ENCODE measurements around the gene MOB1B.

The MOB1B gene

DNA sequence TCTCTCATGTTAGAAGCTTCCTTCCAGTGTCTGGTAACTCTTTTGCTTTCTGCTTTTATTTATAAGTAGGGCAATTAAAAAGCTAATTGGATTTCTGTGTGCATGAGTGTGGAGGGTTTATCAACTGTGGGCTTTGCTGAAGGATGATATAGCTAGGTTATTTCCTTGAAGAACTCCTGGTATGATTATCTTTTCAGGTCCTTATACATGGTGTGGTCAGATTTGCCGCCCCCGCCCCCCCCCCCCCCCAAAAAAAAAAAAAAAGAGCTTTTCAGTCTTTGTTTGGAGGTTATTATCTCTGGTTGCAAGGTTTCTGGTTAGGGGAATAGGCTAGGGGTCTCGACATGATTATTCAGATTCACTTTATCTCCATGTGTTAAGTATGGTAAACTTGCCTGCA lies 35.9 kb downstream of the MOB1B start:
- peaks cover 0 to 34% (median 0%) of the 10 kb centered on the region in 11 experiments; a peak in 5 of 22 replicates for H4K20me1 ChIP-seq
- peaks cover 0 to 14% (median 0%) of the 10 kb centered on the region in 10 experiments; a peak in 7 of 20 replicates for H3K4me1 ChIP-seq
- H3K9ac ChIP-seq = no peak overlapping the region
- TF ChIP-seq Cebpa-rat (IDR thresholded peaks at IDR 0.05) = no peak
- no peak overlapping the region for H3K4me3 ChIP-seq
- H3K9me3 ChIP-seq (replicated peaks in 1 of 11) = peaks cover 9 to 43% (median 34%) of the 10 kb centered on the region in 11 experiments
- H3K36me3 ChIP-seq = peaks cover 20 to 68% (median 37%) of the 10 kb centered on the region in 11 experiments
- H3K27ac ChIP-seq = no peak overlapping the region
- H3K4me2 ChIP-seq = no peak overlapping the region
- H3K27me3 ChIP-seq = no peaks in the 10 kb centered on the region

DNA sequence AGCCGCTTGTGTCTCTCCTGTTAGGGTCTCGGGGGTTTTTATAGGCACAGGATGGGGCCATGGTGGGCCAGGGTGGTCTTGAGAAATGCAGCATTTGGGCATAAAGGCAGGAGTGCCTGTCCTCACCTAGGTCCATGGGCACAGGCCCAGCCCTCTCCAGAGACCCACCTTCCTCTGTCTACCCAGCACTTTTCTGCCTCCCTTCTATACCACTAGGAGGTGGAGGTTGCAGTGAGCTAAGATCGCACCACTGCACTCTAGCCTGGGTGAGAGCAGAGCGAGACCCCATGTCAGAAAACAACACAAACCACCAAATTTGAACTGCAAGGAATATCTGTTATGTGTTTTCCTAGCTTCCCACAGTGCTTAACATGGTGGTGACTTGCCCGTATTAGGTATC lies 38.0 kb downstream of the MOB1B start:
- H3K36me3 ChIP-seq = peaks cover 15 to 50% (median 27%) of the 10 kb centered on the region in 11 experiments
- no peak overlapping the region for H3K4me2 ChIP-seq
- no peak overlapping the region for H3K9ac ChIP-seq
- peaks cover 0 to 34% (median 0%) of the 10 kb centered on the region in 11 experiments; a peak in 4 of 22 replicates for H4K20me1 ChIP-seq
- no peaks in the 10 kb centered on the region for H3K27me3 ChIP-seq
- peaks cover 0 to 35% (median 10%) of the 10 kb centered on the region in 10 experiments; a peak in 15 of 20 replicates for H3K4me1 ChIP-seq
- no peak overlapping the region for H3K4me3 ChIP-seq
- TF ChIP-seq Cebpa-rat (IDR thresholded peaks at IDR 0.05) = no peak
- peaks cover 0 to 36% (median 26%) of the 10 kb centered on the region in 11 experiments; a peak in 21 of 22 replicates for H3K9me3 ChIP-seq (replicated peaks in 1 of 11)
- H3K27ac ChIP-seq = no peak overlapping the region

- no peak for TF ChIP-seq Cebpa-rat (IDR thresholded peaks at IDR 0.05)
- H3K9me3 ChIP-seq (replicated peaks in 1 of 11) = peaks cover 0 to 31% (median 22%) of the 10 kb centered on the region in 11 experiments; a peak in 21 of 22 replicates
- H3K27me3 ChIP-seq = no peaks in the 10 kb centered on the region
- peak overlapping the region in 1 of 11 experiments; percentile 40; a peak in 3 of 22 replicates for H3K27ac ChIP-seq
- peaks cover 10 to 30% (median 19%) of the 10 kb centered on the region in 11 experiments; a peak in 21 of 22 replicates for H3K36me3 ChIP-seq
- H3K4me1 ChIP-seq = peaks cover 0 to 58% (median 36%) of the 10 kb centered on the region in 10 experiments; a peak in 15 of 20 replicates
- peaks cover 0 to 27% (median 3%) of the 10 kb centered on the region in 11 experiments; a peak in 4 of 22 replicates for H4K20me1 ChIP-seq
- peak overlapping the region in 4 of 11 experiments; percentile 0 to 65 (median 47); a peak in 5 of 22 replicates for H3K4me2 ChIP-seq
- H3K4me3 ChIP-seq = no peak overlapping the region
- H3K9ac ChIP-seq = 0 out of 22 replicates have a peak overlapping the region, but pooled peaks of 1 of the 11 experiments have one; percentile 2
Observed at GRCh38 chr4:70943114-70943513, 40.9 kb downstream of the MOB1B start.

DNA sequence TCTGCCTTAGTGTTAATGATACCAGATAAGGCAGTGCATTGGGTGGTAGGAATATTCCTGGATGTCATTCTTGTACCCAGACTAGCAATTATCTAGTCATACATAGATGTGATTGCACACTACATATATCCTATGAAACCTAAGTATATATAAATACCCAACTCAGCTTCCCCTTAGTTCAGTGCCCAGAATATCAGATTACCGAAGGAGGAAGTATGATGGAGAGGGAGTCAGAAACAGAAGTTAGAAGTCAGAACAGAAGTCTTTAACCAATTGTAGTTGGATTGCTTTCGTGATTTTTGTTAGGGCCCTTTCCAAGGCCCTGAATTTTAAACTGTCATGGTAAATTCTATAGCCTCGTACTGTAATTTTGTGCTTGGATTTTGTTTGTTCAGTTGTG lies 42.9 kb downstream of the MOB1B start:
- Histone ChIP-seq H3K27me3 (no peaks in the 10 kb centered on the region), H3K4me3 (no peak overlapping the region), H3K4me2 (peak overlapping the region in 7 of 11 experiments; percentile 17 to 99 (median 84); a peak in 13 of 22 replicates), H3K9ac (peak overlapping the region in 4 of 11 experiments; percentile 23 to 42 (median 30); a peak in 5 of 22 replicates), H4K20me1 (peaks cover 0 to 20% (median 1%) of the 10 kb centered on the region in 11 experiments; a peak in 5 of 22 replicates), H3K9me3 (replicated peaks in 1 of 11) (peaks cover 0 to 27% (median 17%) of the 10 kb centered on the region in 11 experiments; a peak in 21 of 22 replicates), H3K4me1 (peaks cover 0 to 77% (median 39%) of the 10 kb centered on the region in 10 experiments; a peak in 15 of 20 replicates), H3K36me3 (peaks cover 2 to 20% (median 11%) of the 10 kb centered on the region in 11 experiments; a peak in 21 of 22 replicates), H3K27ac (peak overlapping the region in 7 of 11 experiments; percentile 34 to 81 (median 75); a peak in 12 of 22 replicates)
- TF ChIP-seq Cebpa-rat (IDR thresholded peaks at IDR 0.05) = no peak

- Histone ChIP-seq H4K20me1 (peaks cover 0 to 17% (median 0%) of the 10 kb centered on the region in 11 experiments; a peak in 4 of 22 replicates), H3K4me1 (peaks cover 0 to 79% (median 39%) of the 10 kb centered on the region in 10 experiments; a peak in 15 of 20 replicates), H3K36me3 (peaks cover 0 to 16% (median 6%) of the 10 kb centered on the region in 11 experiments; a peak in 8 of 22 replicates), H3K27me3 (no peaks in the 10 kb centered on the region), H3K27ac (peak overlapping the region in 6 of 11 experiments; percentile 43 to 81 (median 76); a peak in 11 of 22 replicates), H3K4me3 (no peak overlapping the region; a peak in 1 of 20 replicates), H3K9me3 (replicated peaks in 1 of 11) (peaks cover 0 to 22% (median 12%) of the 10 kb centered on the region in 11 experiments; a peak in 16 of 22 replicates), H3K4me2 (peak overlapping the region in 7 of 11 experiments; percentile 17 to 99 (median 84); a peak in 13 of 22 replicates), H3K9ac (peak overlapping the region in 4 of 11 experiments; percentile 23 to 42 (median 30); a peak in 2 of 22 replicates)
- no peak for TF ChIP-seq Cebpa-rat (IDR thresholded peaks at IDR 0.05)
Observed at GRCh38 chr4:70945452-70946055, 43.4 kb downstream of the MOB1B start.

DNA sequence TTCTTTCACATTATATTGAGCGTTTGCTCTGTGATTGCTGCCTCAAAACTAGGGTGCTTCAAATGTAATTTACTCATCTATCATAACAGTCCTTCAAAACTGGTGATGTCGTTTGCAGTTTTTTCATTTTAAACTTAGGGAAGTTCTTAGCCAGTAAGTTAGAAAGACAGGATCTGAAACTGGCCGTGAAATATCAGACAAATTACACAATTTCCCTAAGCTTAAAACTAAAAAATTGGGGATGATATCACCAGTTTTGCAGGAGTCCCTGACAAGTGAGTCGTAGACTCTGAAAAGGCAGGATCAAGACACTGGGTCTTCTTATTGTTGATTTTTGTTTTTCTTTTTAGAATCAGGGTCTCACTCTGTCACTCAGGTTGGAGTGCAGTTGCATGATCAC lies 44.8 kb downstream of the MOB1B start:
- Histone ChIP-seq H3K36me3 (peaks cover 0 to 13% (median 0%) of the 10 kb centered on the region in 11 experiments; a peak in 6 of 22 replicates), H4K20me1 (peaks cover 0 to 26% (median 0%) of the 10 kb centered on the region in 11 experiments; a peak in 4 of 22 replicates), H3K27ac (peak overlapping the region in 7 of 11 experiments; percentile 39 to 81 (median 75); a peak in 14 of 22 replicates), H3K27me3 (no peaks in the 10 kb centered on the region), H3K4me3 (peak overlapping the region in 4 of 10 experiments; percentile 33 to 51 (median 39); a peak in 7 of 20 replicates), H3K9me3 (replicated peaks in 1 of 11) (peaks cover 0 to 17% (median 8%) of the 10 kb centered on the region in 11 experiments; a peak in 12 of 22 replicates), H3K9ac (peak overlapping the region in 6 of 11 experiments; percentile 28 to 73 (median 60); a peak in 12 of 22 replicates), H3K4me1 (peaks cover 0 to 79% (median 39%) of the 10 kb centered on the region in 10 experiments; a peak in 15 of 20 replicates), H3K4me2 (peak overlapping the region in 7 of 11 experiments; percentile 0 to 99 (median 84); a peak in 13 of 22 replicates)
- TF ChIP-seq Cebpa-rat (IDR thresholded peaks at IDR 0.05) = peak in 3 of 11 experiments; percentile 16 to 56 (median 49); a peak in 2 of 22 replicates

GRCh38 chr4:70948665-70949260 lies 46.6 kb downstream of the MOB1B start:
- TF ChIP-seq Cebpa-rat (IDR thresholded peaks at IDR 0.05) = no peak
- Histone ChIP-seq H3K9me3 (replicated peaks in 1 of 11) (peaks cover 0 to 17% (median 8%) of the 10 kb centered on the region in 11 experiments; a peak in 12 of 22 replicates), H4K20me1 (peaks cover 0 to 36% (median 0%) of the 10 kb centered on the region in 11 experiments; a peak in 4 of 22 replicates), H3K4me1 (peaks cover 0 to 76% (median 43%) of the 10 kb centered on the region in 10 experiments; a peak in 15 of 20 replicates), H3K36me3 (peaks cover 0 to 13% (median 0%) of the 10 kb centered on the region in 11 experiments; a peak in 6 of 22 replicates), H3K27me3 (no peaks in the 10 kb centered on the region), H3K9ac (peak overlapping the region in 1 of 11 experiments; percentile 53; a peak in 1 of 22 replicates), H3K4me3 (no peak overlapping the region), H3K27ac (peak overlapping the region in 5 of 11 experiments; percentile 13 to 81 (median 26); a peak in 6 of 22 replicates), H3K4me2 (peak overlapping the region in 5 of 11 experiments; percentile 32 to 99 (median 88); a peak in 10 of 22 replicates)

DNA sequence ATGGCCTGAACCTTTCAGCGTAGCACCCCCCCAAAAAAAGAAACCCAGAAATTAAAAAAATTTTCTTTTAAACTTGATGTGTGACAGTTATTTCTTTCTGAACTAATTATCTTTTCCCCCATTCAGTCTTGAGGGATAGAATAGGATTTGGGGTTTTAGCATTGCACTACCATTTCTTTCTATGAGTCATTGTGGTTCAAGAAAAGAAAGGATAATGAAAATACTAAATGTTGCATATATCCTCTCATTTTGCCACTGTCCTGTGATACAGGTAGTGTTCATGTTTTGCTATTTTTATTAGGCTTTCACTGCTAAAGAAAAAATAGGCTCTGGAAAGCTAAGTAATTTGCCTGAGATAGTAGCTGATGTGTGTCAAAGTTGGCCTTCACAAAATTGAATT lies 51.9 kb downstream of the MOB1B start:
- H3K27ac ChIP-seq = no peak overlapping the region
- peaks cover 0 to 7% (median 0%) of the 10 kb centered on the region in 11 experiments; a peak in 6 of 22 replicates for H3K9me3 ChIP-seq (replicated peaks in 1 of 11)
- H4K20me1 ChIP-seq = peaks cover 0 to 59% (median 9%) of the 10 kb centered on the region in 11 experiments; a peak in 10 of 22 replicates
- H3K4me1 ChIP-seq = peaks cover 0 to 37% (median 12%) of the 10 kb centered on the region in 10 experiments; a peak in 11 of 20 replicates
- TF ChIP-seq Cebpa-rat (IDR thresholded peaks at IDR 0.05) = no peak
- peaks cover 3 to 21% (median 6%) of the 10 kb centered on the region in 11 experiments; a peak in 20 of 22 replicates for H3K36me3 ChIP-seq
- H3K4me3 ChIP-seq = no peak overlapping the region
- H3K9ac ChIP-seq = no peak overlapping the region
- H3K27me3 ChIP-seq = no peaks in the 10 kb centered on the region
- H3K4me2 ChIP-seq = peak overlapping the region in 5 of 11 experiments; percentile 4 to 67 (median 58); a peak in 9 of 22 replicates
